Ramos (cell line): Measurements from ENCODE around the gene PDCD1LG2.

ENCODE experiments used
- in situ Hi-C: fragments of 300-500 bp; cut with MboI; formaldehyde crosslinking; loops from one replicate; pipeline ENCODE4 v1.14.3; 2022; ENCODE audit warnings: low sequenced_read_pairs; ENCODE audit not compliant: unreplicated experiment

Gene PDCD1LG2

DNA sequence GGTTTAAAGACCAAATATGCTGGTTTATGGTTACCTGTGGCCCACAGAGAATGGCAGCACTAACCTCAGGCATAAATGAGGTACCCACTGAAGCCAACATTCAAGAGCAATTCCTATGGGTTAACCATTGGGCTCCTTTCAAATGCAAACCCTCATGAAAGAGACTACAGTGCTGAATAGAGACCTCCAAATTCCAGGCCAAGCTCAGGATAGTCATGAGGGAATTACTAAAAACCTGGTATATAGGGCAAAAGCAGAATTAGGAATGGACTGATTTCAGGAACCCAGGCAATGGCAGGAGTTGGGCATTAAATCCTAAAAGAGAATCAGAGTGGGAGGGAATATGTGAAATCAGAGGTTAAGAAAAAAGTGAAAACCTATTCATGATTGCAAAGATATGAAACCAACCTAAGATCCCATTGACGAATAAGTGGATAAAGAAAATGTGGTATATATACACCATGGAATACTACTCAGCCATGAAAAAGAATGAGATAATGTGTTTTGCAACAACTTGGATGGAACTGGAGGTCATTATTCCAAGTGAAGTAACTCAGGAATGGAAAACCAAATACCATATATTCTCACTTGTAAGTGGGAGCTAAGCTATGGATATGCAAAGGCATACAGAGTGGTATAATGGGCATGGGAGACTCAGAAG is 51.6 kb downstream of the PDCD1LG2 start:
- in situ Hi-C loops: no loop called here

DNA sequence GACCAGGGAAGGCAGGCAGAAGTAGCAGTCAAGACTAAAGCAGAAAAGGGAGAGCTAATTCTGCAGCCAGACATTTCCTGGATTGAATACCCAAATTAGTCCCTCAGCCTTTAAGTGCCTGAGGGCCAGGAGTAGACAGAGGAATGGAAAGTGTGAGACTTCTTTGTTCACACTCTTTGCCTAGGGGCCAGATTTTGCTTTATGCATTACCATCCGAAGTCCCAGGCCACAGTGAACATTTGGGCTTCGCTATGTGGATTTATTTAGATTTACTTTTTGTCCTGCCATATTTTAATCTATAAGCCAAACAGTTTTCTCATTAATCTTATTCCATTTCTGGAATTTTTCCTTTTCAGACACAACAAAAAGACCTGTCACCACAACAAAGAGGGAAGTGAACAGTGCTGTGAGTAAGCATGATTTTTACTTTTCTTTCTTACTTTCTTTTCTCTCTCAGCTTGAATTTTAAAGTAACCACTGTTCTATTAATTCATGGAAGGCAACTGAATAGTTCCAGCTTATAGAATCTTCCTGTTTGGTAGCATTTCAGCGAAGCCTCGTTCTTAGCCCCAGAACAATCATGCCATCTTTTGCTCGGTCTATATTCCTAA is 52.6 kb downstream of the PDCD1LG2 start:
- in situ Hi-C loops: no loop called here

DNA sequence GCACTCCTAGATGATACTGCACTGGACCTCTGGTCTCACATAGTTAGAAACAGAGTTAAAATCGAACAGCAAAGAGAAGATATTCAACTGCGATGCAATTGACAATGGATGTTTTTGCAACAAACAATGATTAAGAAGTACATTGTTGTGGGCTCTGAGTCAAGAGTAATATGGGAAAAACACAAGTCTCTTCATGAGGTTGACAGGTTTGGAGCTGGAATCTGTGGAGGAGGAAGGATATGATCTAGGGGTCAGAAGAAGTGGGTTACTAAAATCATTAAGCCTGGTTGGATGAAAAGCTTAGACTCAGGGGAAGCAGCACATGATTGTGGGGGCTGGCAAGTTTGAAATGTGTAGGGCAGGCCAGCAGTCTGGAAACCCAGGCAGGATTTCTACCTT is 53.1 kb downstream of the PDCD1LG2 start:
- in situ Hi-C loops: no loop called here

DNA sequence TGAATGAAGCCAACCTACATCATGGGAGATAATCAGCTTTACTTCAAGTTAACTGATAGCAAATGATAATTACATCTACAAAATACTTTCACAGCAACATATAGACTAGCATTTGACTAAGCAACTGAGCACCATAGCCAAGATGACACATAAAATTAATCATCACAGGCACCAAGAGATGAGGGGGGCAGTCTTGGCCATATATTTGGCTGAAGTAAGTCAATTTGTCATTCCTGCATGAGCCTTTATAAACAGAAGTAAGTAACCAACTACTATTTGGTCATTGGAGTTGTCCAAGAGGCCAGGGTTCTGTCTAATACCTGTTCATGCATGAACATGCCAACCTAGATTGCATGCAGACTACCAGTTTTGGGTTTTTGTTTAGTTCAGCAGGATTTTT is 53.6 kb downstream of the PDCD1LG2 start:
- in situ Hi-C loops: no loop called here

DNA sequence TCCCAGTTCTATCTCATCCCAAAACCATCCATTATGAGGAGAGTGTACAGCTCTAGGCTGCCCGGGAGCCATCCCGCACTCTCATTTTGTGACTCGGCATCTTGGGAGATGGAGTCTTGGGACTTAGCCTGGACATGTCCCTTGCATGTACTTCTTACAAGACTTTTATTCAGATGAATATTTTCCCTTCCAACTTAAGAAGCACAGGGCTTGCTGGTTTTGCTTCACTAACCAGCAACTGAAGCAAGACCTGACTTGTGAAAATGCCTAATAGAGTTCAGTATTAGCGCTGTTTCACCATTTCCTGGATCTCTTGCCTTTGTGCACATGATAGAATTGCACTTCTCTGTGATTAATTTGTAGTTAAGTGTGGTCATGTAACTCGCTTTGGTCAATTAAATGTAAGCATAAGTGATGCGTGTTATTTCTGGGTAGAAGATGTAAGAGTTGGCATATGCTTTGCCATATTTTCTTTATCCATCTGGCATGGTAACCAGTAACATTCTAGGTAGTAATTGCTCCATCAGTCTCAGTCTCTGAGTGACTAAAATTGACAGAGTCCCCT is 55.8 kb downstream of the PDCD1LG2 start:
- in situ Hi-C loops: no loop called here

DNA sequence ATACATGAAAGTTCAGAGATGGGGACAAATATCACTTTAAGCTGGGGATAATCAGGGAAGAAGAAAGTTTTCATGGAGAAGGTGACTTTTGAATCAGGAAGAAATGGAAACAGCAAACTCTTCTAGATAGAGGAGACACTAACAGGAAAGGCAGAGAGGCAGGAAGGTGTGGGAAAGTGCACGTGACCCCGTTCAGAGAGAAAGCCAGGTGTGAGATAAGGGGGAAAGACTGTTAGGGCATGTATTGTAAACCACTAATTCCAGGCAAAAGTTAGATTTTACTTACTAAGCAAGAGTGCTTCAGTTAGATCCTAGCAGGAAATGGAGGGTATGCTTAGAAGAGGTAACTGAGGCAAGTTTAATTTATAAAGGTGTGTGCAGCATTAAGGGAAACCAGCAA is 58.5 kb downstream of the PDCD1LG2 start:
- in situ Hi-C loops: no loop called here

DNA sequence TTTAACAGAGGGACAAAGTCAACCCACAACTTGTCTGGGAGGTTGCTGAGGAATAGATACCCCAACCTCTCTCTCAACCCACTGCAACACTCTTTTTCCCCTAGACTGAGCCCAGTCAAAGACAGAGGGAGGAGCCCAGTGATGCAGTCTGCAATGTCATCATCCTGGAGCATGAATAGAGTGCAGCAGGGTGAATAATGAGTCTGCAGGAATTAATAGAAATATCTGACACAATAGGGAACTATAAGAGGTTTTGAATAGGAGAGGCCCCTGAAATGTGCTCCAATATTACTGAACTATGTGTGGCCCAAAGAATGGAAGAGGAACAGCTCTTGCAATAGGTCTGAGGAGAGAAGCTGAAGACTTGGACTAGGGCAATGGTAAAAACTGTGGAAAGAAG is 59.1 kb downstream of the PDCD1LG2 start:
- in situ Hi-C loops: no loop called here

DNA sequence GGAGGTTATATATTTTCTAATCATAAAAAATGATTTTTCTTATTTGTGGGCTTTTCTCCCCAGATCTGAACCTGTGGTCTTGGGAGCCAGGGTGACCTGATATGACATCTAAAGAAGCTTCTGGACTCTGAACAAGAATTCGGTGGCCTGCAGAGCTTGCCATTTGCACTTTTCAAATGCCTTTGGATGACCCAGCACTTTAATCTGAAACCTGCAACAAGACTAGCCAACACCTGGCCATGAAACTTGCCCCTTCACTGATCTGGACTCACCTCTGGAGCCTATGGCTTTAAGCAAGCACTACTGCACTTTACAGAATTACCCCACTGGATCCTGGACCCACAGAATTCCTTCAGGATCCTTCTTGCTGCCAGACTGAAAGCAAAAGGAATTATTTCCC is 59.6 kb downstream of the PDCD1LG2 start:
- in situ Hi-C loops: no loop called here

DNA sequence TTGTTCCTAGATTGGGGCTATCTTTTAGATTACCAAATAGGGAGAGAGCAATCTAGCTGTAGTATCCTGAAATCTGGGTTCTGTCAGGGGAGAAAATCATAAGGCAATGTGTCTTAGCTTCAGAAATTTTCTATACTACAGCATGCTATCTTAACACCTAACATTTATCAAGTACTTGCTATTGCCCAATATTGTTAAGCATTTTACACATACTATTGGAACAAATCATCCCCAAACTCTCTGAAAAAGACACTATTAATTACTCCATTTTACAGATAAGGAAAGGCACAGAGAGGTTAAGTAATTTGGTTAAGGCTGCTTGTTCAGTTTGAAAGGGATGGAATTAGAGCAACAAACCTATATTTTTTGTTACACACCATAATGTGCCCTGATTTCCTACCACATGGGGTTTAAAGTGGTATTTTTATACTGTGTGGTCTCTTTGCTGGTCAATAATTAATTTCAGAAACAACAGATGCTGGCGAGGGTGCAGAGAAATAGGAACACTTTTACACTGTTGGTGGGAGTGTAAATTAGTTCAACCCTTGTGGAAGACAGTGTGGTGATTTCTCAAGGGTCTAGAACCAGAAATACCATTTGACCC is 61.4 kb downstream of the PDCD1LG2 start:
- in situ Hi-C loops: no loop called here

DNA sequence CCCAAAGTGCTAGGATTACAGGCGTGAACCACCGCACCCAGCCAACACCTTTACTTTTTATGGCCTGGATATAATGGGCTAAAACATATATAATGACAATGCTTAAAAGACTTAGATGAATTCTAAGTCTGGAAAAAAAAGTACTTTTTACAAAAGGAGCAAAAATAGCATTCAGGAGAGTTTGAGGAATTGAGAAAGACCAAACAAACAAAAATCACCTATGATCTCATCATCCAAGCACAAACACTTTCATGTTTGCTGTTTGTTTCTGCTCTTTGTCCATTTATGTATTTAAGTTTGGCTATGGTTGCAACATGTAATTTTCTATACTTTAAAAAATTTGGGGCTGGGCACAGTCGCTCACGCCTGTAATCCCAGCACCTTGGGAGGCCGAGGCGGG is 63.8 kb downstream of the PDCD1LG2 start:
- in situ Hi-C loops: no loop called here

DNA sequence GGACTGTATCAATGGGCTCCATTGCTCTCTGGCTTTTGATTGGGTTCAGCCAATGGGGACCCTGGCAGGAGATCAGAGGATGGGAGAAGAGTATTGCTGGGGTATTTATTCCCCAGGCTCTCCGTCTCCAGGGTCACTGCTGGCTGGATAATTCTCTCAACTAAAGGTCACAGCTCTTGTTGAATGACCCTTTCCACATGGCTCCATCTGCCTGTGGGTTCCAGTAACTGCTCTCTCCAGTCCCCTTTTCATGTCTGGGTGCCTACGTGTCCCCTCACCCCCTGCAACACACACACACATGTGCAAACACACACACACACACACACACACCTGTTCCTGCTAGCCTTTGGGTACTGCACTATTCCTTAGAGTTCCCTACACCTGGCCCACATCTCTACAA is 64.7 kb downstream of the PDCD1LG2 start:
- in situ Hi-C loops: loop anchor here (25.0 kb wide), 2 partner anchors 263 to 588 kb away; partner anchors contain the start of genes JAK2 and RLN2

DNA sequence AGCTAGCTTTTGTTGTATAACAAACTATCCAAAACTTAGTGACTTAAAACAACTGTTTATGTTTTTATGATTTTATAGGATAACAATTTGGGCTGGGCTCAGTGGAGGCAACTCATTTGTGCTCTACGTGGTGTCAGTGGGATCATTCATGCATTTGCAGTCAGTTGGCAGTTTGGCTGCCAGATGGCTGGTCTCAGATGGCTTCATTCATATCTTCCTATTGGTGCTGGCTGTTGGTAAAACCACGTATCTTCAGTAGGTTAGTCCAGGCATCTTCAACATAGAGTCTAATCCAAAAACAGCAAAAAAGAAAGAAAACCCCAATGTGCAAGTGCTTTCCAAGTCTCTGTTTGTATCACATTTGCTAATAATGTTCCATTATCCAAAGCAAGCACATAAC is 66.9 kb downstream of the PDCD1LG2 start:
- in situ Hi-C loops: loop anchor here (25.0 kb wide), 2 partner anchors 265 to 590 kb away; partner anchors contain the start of genes JAK2 and RLN2

DNA sequence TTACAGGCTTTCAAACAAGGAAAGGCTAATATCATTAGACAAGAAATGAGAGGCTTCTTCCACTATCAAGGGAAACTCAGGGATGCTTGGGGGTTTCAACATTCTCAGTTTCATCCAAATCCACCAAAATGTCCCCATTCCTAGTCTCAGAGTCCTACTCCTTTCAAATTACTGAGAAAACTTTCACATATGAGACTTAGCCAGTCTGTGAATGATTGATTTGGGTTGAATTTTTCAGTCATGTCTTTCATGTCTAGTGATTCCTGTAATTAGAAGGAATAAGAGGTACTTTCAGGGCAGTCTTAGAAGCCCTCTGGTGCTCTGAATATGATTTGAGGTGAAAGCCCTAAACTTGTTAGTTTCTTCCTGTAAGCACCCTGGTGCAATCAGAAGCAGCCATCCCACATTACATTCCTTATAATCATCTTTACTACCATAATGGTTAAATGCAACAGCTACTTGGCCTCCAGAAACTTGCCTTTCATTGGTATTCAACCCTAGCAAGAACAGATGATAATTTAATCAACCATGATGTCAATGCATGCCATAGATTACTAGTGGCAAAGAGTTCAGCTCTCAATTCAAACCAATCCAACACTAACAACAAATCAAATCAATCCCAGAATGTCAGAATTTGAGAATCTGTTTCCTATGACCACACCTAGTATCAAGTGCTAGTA is 67.8 kb downstream of the PDCD1LG2 start:
- in situ Hi-C loops: loop anchor here (25.0 kb wide), 2 partner anchors 266 to 591 kb away; partner anchors contain the start of genes JAK2 and RLN2

DNA sequence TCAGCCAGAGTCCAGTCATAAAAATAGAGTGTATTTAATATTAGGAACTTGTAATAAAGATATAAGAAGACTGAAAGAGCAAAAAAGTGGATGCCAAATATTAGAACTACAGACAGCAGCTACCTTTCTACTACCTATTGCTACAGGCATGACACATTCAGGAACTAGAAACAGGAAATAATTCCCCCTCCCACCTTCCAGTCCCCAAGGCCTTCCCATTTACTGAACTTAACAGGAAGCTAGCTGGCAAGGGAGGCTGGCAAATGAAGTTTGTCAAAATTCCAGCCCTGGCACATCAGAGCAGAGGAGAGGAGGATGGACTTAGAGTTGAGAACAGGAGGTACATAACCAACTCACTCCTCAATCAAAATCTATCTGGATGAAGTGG is 68.4 kb downstream of the PDCD1LG2 start:
- in situ Hi-C loops: loop anchor here (25.0 kb wide), 2 partner anchors 266 to 591 kb away; partner anchors contain the start of genes JAK2 and RLN2

DNA sequence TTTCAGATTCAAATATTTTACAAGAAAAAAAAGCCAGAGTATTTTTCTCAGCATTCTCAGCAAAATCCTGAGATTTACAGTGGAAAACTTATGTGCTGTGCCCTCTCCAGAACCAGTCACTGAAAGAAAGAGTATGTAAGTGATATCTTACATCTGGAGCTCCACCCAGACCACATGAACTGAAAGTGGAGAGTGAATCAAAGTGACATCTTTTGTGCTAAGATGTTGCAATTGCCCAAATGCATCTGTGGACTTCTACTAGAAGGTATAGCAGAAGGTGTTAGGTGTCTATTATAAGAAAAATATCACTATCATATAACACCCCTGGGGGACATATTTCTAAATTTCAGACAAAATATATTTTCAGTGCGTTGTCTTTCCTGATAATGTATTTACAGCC is 69.5 kb downstream of the PDCD1LG2 start:
- in situ Hi-C loops: loop anchor here (25.0 kb wide), 2 partner anchors 268 to 593 kb away; partner anchors contain the start of genes JAK2 and RLN2

DNA sequence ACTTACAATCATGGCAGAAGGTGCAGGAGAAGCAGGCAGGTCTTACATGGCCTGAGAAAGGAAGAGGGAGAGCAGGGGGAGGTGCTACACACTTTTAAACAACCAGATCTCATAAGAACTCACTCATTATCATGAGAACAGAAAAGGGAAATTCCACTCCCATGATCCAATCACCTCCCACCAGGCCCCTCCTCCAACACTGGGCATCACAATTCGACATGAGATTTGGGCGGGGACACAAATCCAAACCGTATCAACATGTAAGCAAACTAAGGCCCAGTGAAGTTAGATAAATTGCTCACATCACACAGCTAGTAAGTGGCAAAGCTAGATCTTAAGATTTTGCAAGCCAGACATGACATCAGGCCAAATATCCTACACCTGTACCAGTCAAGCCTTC is 70.3 kb downstream of the PDCD1LG2 start:
- in situ Hi-C loops: loop anchor here (25.0 kb wide), 2 partner anchors 268 to 593 kb away; partner anchors contain the start of genes JAK2 and RLN2

DNA sequence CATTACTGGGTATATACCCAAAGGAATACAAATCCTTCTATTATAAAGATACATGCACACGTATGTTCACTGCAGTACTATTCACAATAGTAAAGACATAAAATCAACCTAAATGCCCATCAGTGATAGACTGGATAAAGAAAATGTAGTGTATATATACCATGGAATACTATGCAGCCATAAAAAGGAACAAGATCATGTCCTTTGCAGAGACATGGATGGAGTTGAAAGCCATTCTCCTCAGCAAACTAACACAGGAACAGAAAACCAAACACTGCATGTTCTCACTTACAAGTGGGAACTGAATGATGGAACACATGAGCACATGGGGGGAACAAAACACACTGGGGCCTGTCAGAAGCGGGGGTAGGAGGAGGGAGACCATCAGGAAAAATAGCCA is 71.4 kb downstream of the PDCD1LG2 start:
- in situ Hi-C loops: loop anchor here (25.0 kb wide), 2 partner anchors 269 to 594 kb away; partner anchors contain the start of genes JAK2 and RLN2

DNA sequence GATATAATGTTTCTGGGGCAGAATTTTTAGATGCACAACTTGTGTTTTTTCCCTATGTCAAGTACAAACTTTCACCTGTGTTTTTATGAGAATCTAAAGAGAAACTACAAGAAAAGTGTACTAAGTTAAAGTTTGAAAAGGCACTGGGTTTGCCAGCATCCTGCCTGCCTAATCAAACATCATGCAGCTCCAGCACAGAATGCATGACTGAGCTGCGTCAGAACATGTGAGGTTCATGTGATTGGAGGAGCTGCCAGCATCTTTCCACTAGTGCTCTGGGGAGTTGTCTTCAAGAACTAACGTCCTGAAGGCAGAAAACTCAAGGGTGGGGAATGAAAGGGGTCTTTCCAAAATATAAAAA is 72.5 kb downstream of the PDCD1LG2 start:
- in situ Hi-C loops: loop anchor here (25.0 kb wide), 2 partner anchors 271 to 596 kb away; partner anchors contain the start of genes JAK2 and RLN2

DNA sequence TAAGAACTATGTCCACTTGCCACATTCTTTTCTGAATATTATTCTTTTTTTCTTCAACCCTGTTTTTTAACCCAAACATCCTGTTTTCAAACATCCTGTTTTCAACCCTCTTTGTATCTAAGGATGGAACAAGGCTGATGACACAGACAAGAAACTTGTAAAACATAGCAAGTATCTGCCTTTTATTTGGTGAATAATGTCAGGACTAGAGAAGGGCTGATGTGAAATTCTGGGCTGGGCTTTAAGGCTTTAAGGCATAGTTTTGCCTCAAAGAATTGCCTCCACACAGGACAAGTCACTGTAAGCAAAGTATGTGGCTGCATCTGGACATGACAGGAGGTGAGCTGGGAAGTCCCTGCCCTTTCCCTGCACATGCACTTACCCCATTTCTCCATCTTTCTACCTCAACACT is 76.1 kb downstream of the PDCD1LG2 start:
- in situ Hi-C loops: loop anchor here (25.0 kb wide), 2 partner anchors 274 to 599 kb away; partner anchors contain the start of genes JAK2 and RLN2

DNA sequence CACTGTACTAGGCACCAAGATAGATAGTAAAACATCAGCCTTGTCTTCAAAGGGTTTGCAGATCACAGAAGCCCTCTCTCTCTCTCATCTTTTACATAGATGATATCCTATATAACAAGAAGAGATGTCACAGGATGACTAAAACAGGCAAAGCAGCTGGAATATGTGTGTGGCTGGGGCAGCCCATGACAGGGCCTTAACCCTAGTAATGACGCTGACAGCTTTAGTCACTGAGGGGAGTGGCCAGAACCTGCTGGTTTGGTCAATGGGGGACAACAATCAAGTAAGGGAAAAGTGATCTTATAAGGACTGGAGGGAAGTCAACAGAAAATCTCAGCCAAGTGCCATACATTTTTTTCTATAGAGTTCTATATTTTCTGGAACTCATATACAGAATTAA is 76.7 kb downstream of the PDCD1LG2 start:
- in situ Hi-C loops: loop anchor here (25.0 kb wide), 2 partner anchors 275 to 600 kb away; partner anchors contain the start of genes JAK2 and RLN2
